ENCODE results near the gene SYNE4.

DNA sequence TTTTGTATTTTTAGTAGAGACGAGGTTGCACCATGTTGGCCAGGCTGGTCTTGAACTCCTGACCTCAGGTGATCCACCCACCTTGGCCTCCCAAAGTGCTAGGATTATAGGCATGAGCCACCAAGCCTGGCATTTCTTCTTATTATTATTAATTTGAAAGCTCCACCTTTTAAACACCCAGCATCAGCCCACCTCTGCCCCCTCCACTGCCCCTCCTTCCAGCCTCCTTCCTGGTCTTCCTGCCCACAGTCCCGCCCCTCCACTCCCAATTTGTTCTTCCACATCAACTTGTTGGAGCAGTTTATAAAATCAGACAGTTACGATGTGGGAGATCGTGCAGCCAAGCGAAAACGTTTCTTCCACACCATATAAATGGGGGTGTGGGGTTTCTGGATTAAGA lies 31.9 kb upstream of the SYNE4 start:
- TF ChIP-seq EZH2 (IDR thresholded peaks at IDR 0.05; ENCODE audit: insufficient read depth, poor library complexity, severe bottlenecking) (no peak), EZH2phosphoT487 (IDR thresholded peaks at IDR 0.05; ENCODE audit: insufficient read depth, low read depth) (no peak)

Data from GM23248 (cell line).